GM23248 (cell line): Measurements from ENCODE around the gene HMCN1. TPM values are rescaled to one million over a fixed set of nuclear protein-coding genes. Genes with fewer than 3 reads are reported as not detected.

Experiments used
- DNase-seq: peaks from one replicate; pipeline ENCODE4 v3.0.0-alpha.2; 2015
- H2AFZ ChIP-seq: fragments of 200-600 bp; sonication (generic); 2 replicates; pipeline ENCODE4 v1.6.1; 2016; ENCODE audit warnings: antibody characterized with exemption
- H3F3A ChIP-seq: fragments of 200-600 bp; sonication (generic); 2 replicates; pipeline ENCODE4 v1.6.1; 2016; ENCODE audit warnings: mild to moderate bottlenecking, antibody characterized with exemption, mixed run types; ENCODE audit not compliant: insufficient read depth
- H3K27ac ChIP-seq: fragments of 200-600 bp; sonication (generic); 2 replicates; pipeline ENCODE4 v1.5.1; 2016; ENCODE audit warnings: mild to moderate bottlenecking
- H3K27me3 ChIP-seq: fragments of 200-600 bp; sonication (generic); replicated peaks from 2 replicates; pipeline ENCODE4 v1.6.1; 2016; ENCODE audit warnings: mild to moderate bottlenecking; ENCODE audit not compliant: insufficient read depth
- H3K36me3 ChIP-seq: fragments of 200-600 bp; sonication (generic); 2 replicates; pipeline ENCODE4 v1.6.1; 2016; ENCODE audit warnings: low read depth, mild to moderate bottlenecking
- H3K4me1 ChIP-seq: fragments of 200-600 bp; sonication (generic); 2 replicates; pipeline ENCODE4 v1.6.1; 2016; ENCODE audit warnings: mild to moderate bottlenecking; ENCODE audit not compliant: insufficient read depth
- H3K4me2 ChIP-seq: fragments of 200-600 bp; sonication (generic); one replicate; pipeline ENCODE4 v1.6.1; 2016; ENCODE audit warnings: mild to moderate bottlenecking; ENCODE audit not compliant: unreplicated experiment
- H3K4me3 ChIP-seq: fragments of 200-600 bp; sonication (generic); 2 replicates; pipeline ENCODE4 v1.5.1; 2016; ENCODE audit warnings: mild to moderate bottlenecking
- H3K79me2 ChIP-seq: fragments of 200-600 bp; sonication (generic); 2 replicates; pipeline ENCODE4 v1.6.1; 2016; ENCODE audit warnings: mild to moderate bottlenecking; ENCODE audit not compliant: insufficient read depth
- H3K9ac ChIP-seq: fragments of 200-600 bp; sonication (generic); 2 replicates; pipeline ENCODE4 v1.6.1; 2016; ENCODE audit warnings: mild to moderate bottlenecking
- H3K9me2 ChIP-seq: fragments of 200-600 bp; sonication (generic); 2 replicates; pipeline ENCODE4 v1.6.1; 2016; ENCODE audit warnings: mixed run types, mild to moderate bottlenecking, moderate library complexity; ENCODE audit not compliant: insufficient read depth
- H3K9me3 ChIP-seq: fragments of 200-600 bp; sonication (generic); one replicate; pipeline ENCODE4 v1.6.1; 2017; ENCODE audit warnings: low read depth
- H4K20me1 ChIP-seq: fragments of 200-600 bp; sonication (generic); 2 replicates; pipeline ENCODE4 v1.6.0; 2016; ENCODE audit not compliant: insufficient read depth
- EZH2 ChIP-seq: fragments of 200-600 bp; sonication (generic); IDR thresholded peaks from 2 replicates; pipeline ENCODE4 v1.6.1; 2018; ENCODE audit warnings: antibody characterized with exemption, mild to moderate bottlenecking; ENCODE audit not compliant: insufficient read depth, poor library complexity, severe bottlenecking
- EZH2phosphoT487 ChIP-seq: fragments of 200-600 bp; sonication (generic); IDR thresholded peaks from 2 replicates; pipeline ENCODE4 v1.6.1; 2018; ENCODE audit warnings: antibody characterized with exemption, moderate library complexity, mild to moderate bottlenecking, low read depth; ENCODE audit not compliant: insufficient read depth
- WGBS, 2 experiments: methylation state at CpG; one replicate each; pipeline ENCODE4 v1.1.6; 2015 to 2017; ENCODE audit warnings: low lambda C conversion rate in 2 of 2, low coverage in 1 of 2; ENCODE audit errors: missing lambda C conversion rate in 2 of 2; 5-methylcytosine and 5-hydroxymethylcytosine counted together
- in situ Hi-C: fragments of 300-500 bp; cut with MboI; formaldehyde crosslinking; loops from 2 replicates; pipeline ENCODE4 v1.15.0; 2020
- polyA plus RNA-seq: library from polyadenylated mRNA; unstranded; fragments of >200 nt; fragmentation: Nextera tagmentation; extraction: Ambion mirVana; gene quantifications from 2 replicates; pipeline ENCODE4 v1.2.1, GENCODE V29; 2016
- total RNA-seq: library from RNA; depleted of rRNA; stranded (reverse); fragments of >200 nt; shearing (Covaris generic); gene quantifications from 2 replicates; pipeline ENCODE4 v1.2.3, GENCODE V29; 2014

Gene HMCN1
- total and polyA plus RNA-seq, 2 experiments from 2014 or later: 1.8 to 5.2 TPM

DNA sequence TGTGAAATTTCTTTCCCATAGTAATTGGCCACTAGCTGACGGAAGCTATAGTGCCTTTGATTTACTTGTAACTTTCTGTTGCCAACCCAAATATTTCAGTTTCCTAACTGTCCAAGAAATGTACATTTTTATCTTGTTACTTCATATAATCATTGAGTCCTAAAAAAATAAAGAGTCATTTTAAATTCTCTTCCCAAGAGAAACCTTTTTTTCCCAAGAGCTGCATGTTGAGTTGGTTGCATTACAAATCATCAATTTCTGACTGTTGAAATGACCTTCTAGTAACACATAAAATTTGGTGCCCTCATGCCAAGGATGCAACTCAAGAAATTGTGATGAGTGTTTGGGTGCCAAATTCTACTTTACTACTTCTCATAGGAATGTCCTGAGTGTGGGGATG, 61.0 kb downstream of the HMCN1 start:
- no peak overlapping the region for H3K4me3 ChIP-seq
- DNase-seq: peak; percentile 76
- in situ Hi-C loops: no loop called here
- peaks cover 6% of the 10 kb centered on the region; the same call in 1 of the 2 replicates for H3F3A ChIP-seq
- 46 to 60% methylated on average over 1 of the region's 1 CpG for WGBS, 2 experiments
- H3K4me1 ChIP-seq: peaks cover 7% of the 10 kb centered on the region; the same call in 1 of the 2 replicates
- no peak overlapping the region for H3K4me2 ChIP-seq
- H4K20me1 ChIP-seq: no peaks in the 10 kb centered on the region
- H3K36me3 ChIP-seq: no peaks in the 10 kb centered on the region
- H3K9me3 ChIP-seq: no peaks in the 10 kb centered on the region
- H3K9me2 ChIP-seq: no peaks in the 10 kb centered on the region
- TF ChIP-seq EZH2: no peak
- TF ChIP-seq EZH2phosphoT487: peak; percentile 96
- no peak overlapping the region for H3K27ac ChIP-seq
- no peak overlapping the region for H3K9ac ChIP-seq
- no peak overlapping the region for H2AFZ ChIP-seq
- no peaks in the 10 kb centered on the region for H3K79me2 ChIP-seq
- no peaks in the 10 kb centered on the region for H3K27me3 ChIP-seq

DNA sequence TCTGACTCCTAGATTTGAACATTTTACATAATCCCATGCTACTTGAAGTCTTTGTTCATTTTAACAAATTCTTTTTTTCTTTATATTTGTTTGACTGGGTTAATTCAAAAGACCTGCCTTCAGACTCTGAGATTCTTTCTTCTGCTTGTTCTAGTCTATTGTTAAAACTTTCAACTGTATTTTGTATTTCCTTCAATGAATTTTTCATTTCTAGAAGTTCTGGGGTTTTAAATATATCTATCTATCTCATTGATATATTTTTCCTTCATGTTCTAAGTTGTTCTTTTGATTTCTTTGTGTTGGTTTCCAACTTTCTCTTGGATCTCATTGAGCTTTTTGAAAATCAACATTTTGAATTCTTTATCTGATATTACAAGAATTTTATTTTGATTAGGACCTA, 64.3 kb downstream of the HMCN1 start:
- H3K27me3 ChIP-seq: no peaks in the 10 kb centered on the region
- H3K9ac ChIP-seq: no peak overlapping the region
- in situ Hi-C loops: no loop called here
- no peak for TF ChIP-seq EZH2
- no peak for TF ChIP-seq EZH2phosphoT487
- H3K36me3 ChIP-seq: no peaks in the 10 kb centered on the region
- no peaks in the 10 kb centered on the region for H3K79me2 ChIP-seq
- no peaks in the 10 kb centered on the region for H3K9me2 ChIP-seq
- peaks cover 8% of the 10 kb centered on the region for H3K4me1 ChIP-seq
- no peak overlapping the region for H3K27ac ChIP-seq
- H4K20me1 ChIP-seq: no peaks in the 10 kb centered on the region
- no peaks in the 10 kb centered on the region for H3K9me3 ChIP-seq
- H3F3A ChIP-seq: peaks cover 6% of the 10 kb centered on the region; the same call in 1 of the 2 replicates
- no peak overlapping the region for H2AFZ ChIP-seq
- no peak overlapping the region for H3K4me2 ChIP-seq
- no peak for DNase-seq
- H3K4me3 ChIP-seq: no peak overlapping the region

DNA sequence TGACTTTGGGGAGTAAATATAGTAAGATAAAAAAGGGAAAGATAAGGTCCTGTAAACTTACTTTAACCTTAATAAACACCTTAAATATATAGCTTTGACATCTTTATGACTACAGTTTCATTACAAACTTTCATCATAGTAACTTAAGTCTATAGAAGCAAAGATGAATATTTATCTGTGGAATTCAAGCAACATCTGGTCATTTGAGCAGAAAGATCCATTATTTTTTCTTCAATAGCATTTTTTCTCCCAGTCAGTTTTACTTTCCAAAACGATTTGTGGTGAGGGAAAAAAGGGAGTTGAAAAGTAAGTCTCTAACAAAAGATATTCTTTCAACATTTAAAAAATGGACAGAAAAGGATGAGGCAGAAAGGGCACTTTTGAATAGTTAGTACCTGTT, 69.0 kb downstream of the HMCN1 start:
- Histone ChIP-seq H3F3A (no peaks in the 10 kb centered on the region), H3K9me2 (no peaks in the 10 kb centered on the region; the same call in 1 of the 2 replicates), H3K9ac (no peak overlapping the region), H2AFZ (no peak overlapping the region), H4K20me1 (no peaks in the 10 kb centered on the region), H3K4me1 (peaks cover 12% of the 10 kb centered on the region), H3K4me2 (no peak overlapping the region), H3K79me2 (no peaks in the 10 kb centered on the region), H3K27ac (no peak overlapping the region), H3K36me3 (no peaks in the 10 kb centered on the region), H3K4me3 (no peak overlapping the region), H3K27me3 (no peaks in the 10 kb centered on the region), H3K9me3 (no peaks in the 10 kb centered on the region)
- WGBS, 2 experiments: 11 to 15% methylated on average over 1 of the region's 1 CpG
- no peak for DNase-seq
- in situ Hi-C loops: loop anchor here (25.0 kb wide), 1 partner anchor 409 kb away; no protein-coding TSS in a partner anchor
- no peak for TF ChIP-seq EZH2
- TF ChIP-seq EZH2phosphoT487: no peak

DNA sequence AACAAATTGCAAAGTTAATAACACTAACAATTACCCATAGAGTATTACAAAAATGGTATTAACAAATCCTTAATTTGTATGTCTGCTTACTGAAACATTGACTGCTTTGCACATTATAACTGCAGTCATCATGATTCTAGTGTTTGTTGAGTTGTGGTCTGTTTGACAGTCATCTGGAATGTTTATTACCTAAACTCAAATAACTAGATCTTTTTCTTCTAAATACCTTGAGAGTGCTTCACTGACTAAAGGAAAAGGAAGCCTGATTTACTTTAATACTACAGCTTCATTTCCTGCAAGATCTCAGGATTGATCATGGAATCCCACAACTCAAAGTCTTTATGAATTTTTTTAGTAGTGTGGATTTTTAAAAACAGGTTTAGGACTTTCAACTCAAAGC, 70.0 kb downstream of the HMCN1 start:
- Histone ChIP-seq H3K9me3 (no peaks in the 10 kb centered on the region), H3K4me3 (no peak overlapping the region), H3K4me1 (peaks cover 17% of the 10 kb centered on the region), H3F3A (no peaks in the 10 kb centered on the region), H3K27ac (no peak overlapping the region), H3K4me2 (no peak overlapping the region), H3K9ac (no peak overlapping the region), H3K9me2 (no peaks in the 10 kb centered on the region; the same call in 1 of the 2 replicates), H4K20me1 (no peaks in the 10 kb centered on the region), H3K36me3 (no peaks in the 10 kb centered on the region), H2AFZ (no peak overlapping the region), H3K27me3 (no peaks in the 10 kb centered on the region), H3K79me2 (no peaks in the 10 kb centered on the region)
- no peak for TF ChIP-seq EZH2phosphoT487
- TF ChIP-seq EZH2: no peak
- DNase-seq: peak; percentile 18
- in situ Hi-C loops: loop anchor here (25.0 kb wide), 1 partner anchor 408 kb away; no protein-coding TSS in a partner anchor

DNA sequence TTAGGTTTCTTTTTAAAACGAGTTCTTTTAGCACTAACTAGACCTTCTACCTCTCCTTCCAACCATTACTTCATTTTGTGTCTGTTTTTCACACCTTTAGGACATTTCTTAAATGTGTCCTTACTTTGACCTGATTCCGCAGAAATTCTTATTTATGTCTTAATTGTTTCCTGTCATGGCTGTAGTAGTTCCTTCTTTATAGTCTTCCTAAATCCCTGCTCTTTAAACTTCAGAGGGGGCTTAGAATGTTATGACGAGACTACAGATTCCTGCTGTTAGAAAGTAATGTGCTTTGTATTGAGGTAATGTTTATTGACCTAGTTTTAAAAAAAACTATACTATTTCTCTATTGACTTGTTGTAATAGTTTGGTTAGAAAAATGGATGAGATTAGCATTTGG, 70.4 kb downstream of the HMCN1 start:
- Histone ChIP-seq H3K4me2 (no peak overlapping the region), H3K4me1 (peaks cover 17% of the 10 kb centered on the region), H3K9me3 (no peaks in the 10 kb centered on the region), H3K27me3 (no peaks in the 10 kb centered on the region), H3K36me3 (no peaks in the 10 kb centered on the region), H2AFZ (no peak overlapping the region), H3K9ac (no peak overlapping the region), H3K9me2 (no peaks in the 10 kb centered on the region; the same call in 1 of the 2 replicates), H3F3A (no peaks in the 10 kb centered on the region), H3K79me2 (no peaks in the 10 kb centered on the region), H4K20me1 (no peaks in the 10 kb centered on the region), H3K27ac (no peak overlapping the region), H3K4me3 (no peak overlapping the region)
- 78 to 84% methylated on average over 3 of the region's 3 CpGs for WGBS, 2 experiments
- in situ Hi-C loops: loop anchor here (25.0 kb wide), 1 partner anchor 408 kb away; no protein-coding TSS in a partner anchor
- DNase-seq: no peak
- TF ChIP-seq EZH2: no peak
- TF ChIP-seq EZH2phosphoT487: no peak
